ENCODE measurements around the gene CRYZ. TPM values are rescaled to one million over a fixed set of nuclear protein-coding genes. Genes with fewer than 3 reads are reported as not detected.

CRYZ gene
- total and polyA plus RNA-seq, 2 of the 8 experiments (the other 6 are each of a cell fraction or from before 2014, with no cell fraction given): 20.5 to 43.8 TPM

GRCh38 chr1:74748960-74749359 lies 16.1 kb upstream of the CRYZ start:
- no peaks in the 10 kb centered on the region for H3K79me1 ChIP-seq (ENCODE audit: low read depth, low read length)
- H4K91ac ChIP-seq (replicated peaks; ENCODE audit: insufficient read length, low read length): no peak overlapping the region
- H3K9ac ChIP-seq (replicated peaks in 1 of 4; ENCODE audit: extremely low read depth in 1 of 4, low read depth in 3 of 4, low read length in 3 of 4): no peak overlapping the region
- H2BK12ac ChIP-seq (ENCODE audit: low read depth, low read length): no peak overlapping the region
- H3K4me3 ChIP-seq (ENCODE audit: extremely low read depth in 1 of 4, insufficient read depth in 2 of 4, low read depth in 3 of 4, low read length in 4 of 4): no peak overlapping the region
- no peak overlapping the region for H2BK5ac ChIP-seq (ENCODE audit: low read depth, low read length)
- no peak overlapping the region for H4K8ac ChIP-seq (ENCODE audit: extremely low read depth, insufficient read depth, low read length)
- H3K14ac ChIP-seq (ENCODE audit: insufficient read length): no peak overlapping the region
- no peaks in the 10 kb centered on the region for H3K23me2 ChIP-seq (ENCODE audit: low read depth, low read length)
- ChIA-PET CTCF (ENCODE audit: partially characterized antibody) (interaction anchor here (1.4 to 4.0 kb wide), 2 partner anchors 15 to 19 kb away, joined by 4 to 19 read pairs; partner anchors contain the start of genes CRYZ and TYW3), POLR2A (ENCODE audit: partially characterized antibody) (no interaction called here)
- no peak overlapping the region for H2BK120ac ChIP-seq (replicated peaks; ENCODE audit: low read depth, low read length)
- H3K36me3 ChIP-seq (ENCODE audit: control insufficient read depth in 2 of 4, insufficient read depth in 4 of 4, low read length in 3 of 4): peaks cover 0 to 31% (median 11%) of the 10 kb centered on the region in 4 experiments; a peak in 4 of 8 replicates
- DNase-seq (ENCODE audit: low read depth in 1 of 2, low spot score in 2 of 2) (no peak), FAIRE-seq (no peak)
- H3K79me2 ChIP-seq (ENCODE audit: control insufficient read depth in 1 of 2, insufficient read depth in 2 of 2, low read length in 2 of 2): no peaks in the 10 kb centered on the region
- H3K4me1 ChIP-seq (replicated peaks in 1 of 4; ENCODE audit: control insufficient read depth in 3 of 4, insufficient read depth in 4 of 4, low read length in 3 of 4): peaks cover 0 to 2% (median 0%) of the 10 kb centered on the region in 4 experiments; a peak in 2 of 7 replicates
- H3K9me3 ChIP-seq (ENCODE audit: insufficient read depth in 2 of 2, low read depth in 1 of 2, low read length in 1 of 2): peaks cover 4 to 11% of the 10 kb centered on the region in 2 experiments; a peak in 2 of 4 replicates
- H3K18ac ChIP-seq (ENCODE audit: extremely low read depth, low read length): no peak overlapping the region
- H2AFZ ChIP-seq (ENCODE audit: low read length): no peak overlapping the region
- WGBS, 2 experiments (ENCODE audit: extremely low coverage in 1 of 2, insufficient coverage in 1 of 2, insufficient read length in 1 of 2, insufficient replicate concordance in 2 of 2, low coverage in 1 of 2, low lambda C conversion rate in 2 of 2, missing lambda C conversion rate in 1 of 2): 93% methylated on average over 1 of the region's 1 CpG; no CpG with 5 or more reads in 1 of the 2 experiments
- no peak overlapping the region for H3K56ac ChIP-seq (replicated peaks; ENCODE audit: insufficient read length, low read depth, low read length)
- H3K27me3 ChIP-seq (replicated peaks in 1 of 4; ENCODE audit: control insufficient read depth in 3 of 4, extremely low read depth in 1 of 4, insufficient read depth in 3 of 4, low read length in 3 of 4): no peaks in the 10 kb centered on the region
- no peak overlapping the region for H2AK5ac ChIP-seq (ENCODE audit: low read depth, low read length)
- no peak overlapping the region for H3K4me2 ChIP-seq (ENCODE audit: insufficient read depth in 1 of 2, low read depth in 2 of 2, low read length in 2 of 2)
- no peak overlapping the region for H3K27ac ChIP-seq (ENCODE audit: low read depth, low read length)
- no peak overlapping the region for H3K4ac ChIP-seq (replicated peaks; ENCODE audit: insufficient read length, low read depth, low read length)
- H4K5ac ChIP-seq (ENCODE audit: insufficient read length, low read depth, low read length): no peak overlapping the region
- H2BK15ac ChIP-seq (ENCODE audit: low read length): no peak overlapping the region
- H4K20me1 ChIP-seq (replicated peaks in 1 of 2; ENCODE audit: control insufficient read depth in 1 of 2, insufficient read depth in 2 of 2, low read length in 2 of 2): no peaks in the 10 kb centered on the region
- no peak overlapping the region for H2BK20ac ChIP-seq (ENCODE audit: low read length)
- TF ChIP-seq SUZ12 (IDR thresholded peaks at IDR 0.05; ENCODE audit: low read length) (no peak), MAX (IDR thresholded peaks at IDR 0.05) (no peak), MAFK (IDR thresholded peaks at IDR 0.05; ENCODE audit: low read depth, low read length) (no peak), JUN (IDR thresholded peaks at IDR 0.05; ENCODE audit: low read depth, low read length) (no peak), KDM5A (IDR thresholded peaks at IDR 0.05; ENCODE audit: low read length) (no peak)
- H3K23ac ChIP-seq (ENCODE audit: insufficient read length): no peak overlapping the region
